ENCODE measurements around the gene HNRNPAB. TPM values are rescaled to one million over a fixed set of nuclear protein-coding genes. Genes with fewer than 3 reads are reported as not detected.
"Not testable (repeated sequence)": the region's sequence is repeated elsewhere in the genome, so short reads cannot be mapped to it uniquely, and the experiment has no call there.

The HNRNPAB gene
- polyA plus RNA-seq, 3 donors = 150 to 157 (median 154) TPM

- no peak for DNase-seq (ENCODE audit: low read depth in 3 of 3, low spot score in 2 of 3)
Measured at GRCh38 chr5:178196281-178196812, 8.0 kb upstream of the HNRNPAB start.

- no peak for DNase-seq (ENCODE audit: low read depth in 3 of 3, low spot score in 2 of 3)
Measured at GRCh38 chr5:178196986-178197385, 7.3 kb upstream of the HNRNPAB start.

GRCh38 chr5:178198151-178198550 is 6.2 kb upstream of the HNRNPAB start:
- DNase-seq (ENCODE audit: low read depth in 3 of 3, low spot score in 2 of 3) = not testable (repeated sequence)

- no peak for DNase-seq (ENCODE audit: low read depth in 3 of 3, low spot score in 2 of 3)
Measured at GRCh38 chr5:178198706-178199105, 5.6 kb upstream of the HNRNPAB start.

GRCh38 chr5:178199581-178200434 is 4.5 kb upstream of the HNRNPAB start:
- no peak for DNase-seq (ENCODE audit: low read depth in 3 of 3, low spot score in 2 of 3)

GRCh38 chr5:178201221-178201926 is 3.0 kb upstream of the HNRNPAB start:
- no peak for DNase-seq (ENCODE audit: low read depth in 3 of 3, low spot score in 2 of 3)

GRCh38 chr5:178201927-178202235 is 2.5 kb upstream of the HNRNPAB start:
- DNase-seq (ENCODE audit: low read depth in 3 of 3, low spot score in 2 of 3) = no peak

GRCh38 chr5:178202541-178202940 is 1.8 kb upstream of the HNRNPAB start:
- DNase-seq (ENCODE audit: low read depth in 3 of 3, low spot score in 2 of 3) = no peak

GRCh38 chr5:178203670-178204181 is 607 bp upstream of the HNRNPAB start:
- no peak for DNase-seq (ENCODE audit: low read depth in 3 of 3, low spot score in 2 of 3)

- DNase-seq (ENCODE audit: low read depth in 3 of 3, low spot score in 2 of 3) = peak; percentile 25 to 48 (median 43)
Measured at GRCh38 chr5:178204935-178205748, 809 bp downstream of the HNRNPAB start.

GRCh38 chr5:178205749-178206047 is 1.4 kb downstream of the HNRNPAB start:
- no peak for DNase-seq (ENCODE audit: low read depth in 3 of 3, low spot score in 2 of 3)

- no peak for DNase-seq (ENCODE audit: low read depth in 3 of 3, low spot score in 2 of 3)
Measured at GRCh38 chr5:178206166-178207101, 2.1 kb downstream of the HNRNPAB start.

GRCh38 chr5:178207183-178207916 is 3.0 kb downstream of the HNRNPAB start:
- DNase-seq (ENCODE audit: low read depth in 3 of 3, low spot score in 2 of 3) = no peak

GRCh38 chr5:178207917-178208280 is 3.6 kb downstream of the HNRNPAB start:
- no peak for DNase-seq (ENCODE audit: low read depth in 3 of 3, low spot score in 2 of 3)

GRCh38 chr5:178208540-178209227 is 4.4 kb downstream of the HNRNPAB start:
- DNase-seq (ENCODE audit: low read depth in 3 of 3, low spot score in 2 of 3) = no peak

GRCh38 chr5:178209334-178210072 is 5.2 kb downstream of the HNRNPAB start:
- DNase-seq (ENCODE audit: low read depth in 3 of 3, low spot score in 2 of 3) = no peak

GRCh38 chr5:178210073-178210535 is 5.8 kb downstream of the HNRNPAB start:
- DNase-seq (ENCODE audit: low read depth in 3 of 3, low spot score in 2 of 3) = no peak

GRCh38 chr5:178210686-178211085 is 6.4 kb downstream of the HNRNPAB start:
- no peak for DNase-seq (ENCODE audit: low read depth in 3 of 3, low spot score in 2 of 3)

All from right renal cortex interstitium (tissue), 3 donors.